DMS53 (cell line): ENCODE data around the gene FOXD1.
"Not testable (repeated sequence)": the region's sequence is repeated elsewhere in the genome, so short reads cannot be mapped to it uniquely, and the experiment has no call there.

Experiments used
- DNase-seq: peaks from one replicate; lab custom pipeline; 2025; lab: John Stamatoyannopoulos, UW

Gene FOXD1

DNA sequence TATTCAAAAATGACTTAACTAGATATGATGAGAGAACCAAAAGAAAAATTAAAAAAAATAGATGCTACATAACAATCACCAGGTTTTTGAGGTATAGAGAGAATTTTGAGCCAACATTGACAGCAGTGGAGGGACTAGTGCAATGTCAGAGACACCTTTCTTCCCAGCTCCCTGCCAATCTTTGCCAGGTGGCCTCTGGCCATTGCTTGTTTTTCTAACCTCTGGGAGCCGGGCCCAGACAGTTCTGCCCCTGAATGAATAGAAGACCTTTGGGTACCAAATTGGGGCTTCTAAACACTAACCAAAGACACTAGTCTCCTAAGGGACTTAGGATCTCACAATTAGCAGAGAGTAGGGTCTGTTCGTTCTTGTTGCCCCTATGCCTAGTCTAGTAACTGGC lies 33.4 kb downstream of the FOXD1 start:
- DNase-seq: no peak

GRCh38 chr5:73412597-73412988 lies 36.0 kb downstream of the FOXD1 start:
- DNase-seq: no peak

GRCh38 chr5:73411936-73412596 lies 36.5 kb downstream of the FOXD1 start:
- no peak for DNase-seq

DNA sequence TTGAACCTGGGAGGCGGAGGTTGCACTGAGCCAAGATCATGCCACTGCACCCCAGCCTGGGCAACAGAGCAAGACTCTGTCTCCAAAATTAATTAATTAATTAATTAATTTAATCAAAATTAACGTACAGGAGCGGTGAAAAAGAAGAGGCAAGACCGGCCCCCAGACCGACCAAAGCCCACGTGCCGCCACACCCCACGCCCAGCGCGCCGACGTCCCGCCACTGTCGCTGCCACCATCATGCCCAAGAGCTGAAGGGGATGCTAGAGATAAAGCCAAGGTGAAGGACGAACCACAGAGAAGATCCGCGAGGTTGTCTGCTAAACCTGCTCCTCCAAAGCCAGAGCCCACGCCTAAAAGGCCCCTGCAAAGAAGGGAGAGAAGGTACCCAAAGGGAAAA lies 38.6 kb downstream of the FOXD1 start:
- not testable (repeated sequence) for DNase-seq

DNA sequence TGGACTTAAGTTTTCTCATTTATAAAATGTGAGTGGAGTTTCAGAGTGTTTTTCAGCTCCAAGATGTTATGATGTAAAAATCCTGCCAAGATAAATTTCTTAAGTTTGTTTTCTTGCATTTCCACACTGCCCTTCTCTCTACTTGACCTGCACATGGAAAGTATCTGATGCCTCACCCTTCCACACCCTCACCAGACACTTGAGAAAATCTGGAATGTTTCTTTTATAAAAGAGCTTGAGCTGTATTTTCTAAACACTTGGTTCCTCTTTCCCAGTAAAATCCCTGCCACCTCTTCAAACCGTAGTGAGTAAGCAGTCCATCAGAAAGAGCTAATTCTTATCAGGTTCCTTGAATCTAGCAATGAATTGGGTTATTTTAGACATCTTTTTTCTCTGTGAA lies 42.9 kb downstream of the FOXD1 start:
- DNase-seq: no peak

GRCh38 chr5:73399775-73400174 lies 48.8 kb downstream of the FOXD1 start:
- no peak for DNase-seq
